ENCODE results near the gene MAB21L3.

MAB21L3 gene

DNA sequence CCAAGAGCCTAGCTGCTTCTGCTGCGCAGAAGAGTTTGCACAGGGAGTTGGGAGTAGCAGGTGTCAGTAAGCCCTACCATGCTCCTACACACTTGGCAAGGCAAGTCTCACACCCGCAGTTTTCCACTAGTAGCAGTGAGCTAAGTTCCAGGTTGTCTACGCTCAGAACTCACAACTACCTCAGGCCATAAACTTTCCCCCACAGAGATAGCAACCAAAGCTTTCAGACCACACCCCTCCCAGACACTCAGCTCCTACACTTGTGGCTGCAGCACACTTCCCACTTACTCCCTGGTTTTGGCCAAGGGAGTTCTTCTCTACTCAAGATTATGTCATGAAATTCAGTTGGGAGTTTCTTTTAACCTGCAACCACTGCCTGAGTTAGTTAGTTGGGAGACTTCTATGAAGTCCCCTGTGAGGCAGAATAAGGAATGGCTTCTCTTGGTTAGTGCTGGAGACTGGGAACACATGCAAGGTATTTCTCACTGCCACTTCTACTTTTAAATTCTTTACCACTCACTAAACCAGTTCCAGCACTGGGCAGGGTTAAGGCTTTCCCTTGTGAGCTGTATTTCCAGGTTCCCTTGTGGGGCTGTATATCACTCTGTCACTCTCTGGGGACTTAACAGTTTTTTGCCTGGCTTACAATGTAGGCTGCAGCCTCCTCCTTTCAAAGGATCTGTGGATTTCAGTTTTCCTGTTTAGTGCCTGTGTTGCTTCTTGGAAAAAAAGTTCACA is 18.3 kb upstream of the MAB21L3 start:
- Histone ChIP-seq H3K9ac (ENCODE audit: low read length) (no peak overlapping the region), H3K4me1 (ENCODE audit: insufficient read depth, low read length, severe bottlenecking) (no peaks in the 10 kb centered on the region), H3K4me3 (ENCODE audit: low read depth, low read length, poor library complexity, severe bottlenecking) (no peak overlapping the region), H2AFZ (ENCODE audit: low read length) (no peak overlapping the region), H3K79me2 (ENCODE audit: insufficient read depth, low read length) (no peaks in the 10 kb centered on the region), H3K27me3 (ENCODE audit: insufficient read depth, low read length) (no peaks in the 10 kb centered on the region), H3K4me2 (ENCODE audit: low read length) (no peak overlapping the region), H4K20me1 (ENCODE audit: insufficient read depth, low read length) (no peaks in the 10 kb centered on the region), H3F3A (ENCODE audit: insufficient read depth, low read length) (no peaks in the 10 kb centered on the region), H3K9me2 (ENCODE audit: low read depth, low read length) (no peaks in the 10 kb centered on the region), H3K27ac (ENCODE audit: low read depth, low read length, poor library complexity, severe bottlenecking) (no peak overlapping the region), H3K36me3 (ENCODE audit: insufficient read depth, low read length) (no peaks in the 10 kb centered on the region), H3K9me3 (ENCODE audit: low read length) (no peaks in the 10 kb centered on the region)
- TF ChIP-seq EZH2 (IDR thresholded peaks at IDR 0.05; ENCODE audit: borderline replicate concordance, low read length), result no peak
- TF ChIP-seq, protein P1, sequence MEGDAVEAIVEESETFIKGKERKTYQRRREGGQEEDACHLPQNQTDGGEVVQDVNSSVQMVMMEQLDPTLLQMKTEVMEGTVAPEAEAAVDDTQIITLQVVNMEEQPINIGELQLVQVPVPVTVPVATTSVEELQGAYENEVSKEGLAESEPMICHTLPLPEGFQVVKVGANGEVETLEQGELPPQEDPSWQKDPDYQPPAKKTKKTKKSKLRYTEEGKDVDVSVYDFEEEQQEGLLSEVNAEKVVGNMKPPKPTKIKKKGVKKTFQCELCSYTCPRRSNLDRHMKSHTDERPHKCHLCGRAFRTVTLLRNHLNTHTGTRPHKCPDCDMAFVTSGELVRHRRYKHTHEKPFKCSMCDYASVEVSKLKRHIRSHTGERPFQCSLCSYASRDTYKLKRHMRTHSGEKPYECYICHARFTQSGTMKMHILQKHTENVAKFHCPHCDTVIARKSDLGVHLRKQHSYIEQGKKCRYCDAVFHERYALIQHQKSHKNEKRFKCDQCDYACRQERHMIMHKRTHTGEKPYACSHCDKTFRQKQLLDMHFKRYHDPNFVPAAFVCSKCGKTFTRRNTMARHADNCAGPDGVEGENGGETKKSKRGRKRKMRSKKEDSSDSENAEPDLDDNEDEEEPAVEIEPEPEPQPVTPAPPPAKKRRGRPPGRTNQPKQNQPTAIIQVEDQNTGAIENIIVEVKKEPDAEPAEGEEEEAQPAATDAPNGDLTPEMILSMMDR (IDR thresholded peaks at IDR 0.05; ENCODE audit: low read length), result no peak

- Histone ChIP-seq H3K36me3 (ENCODE audit: insufficient read depth, low read length) (no peaks in the 10 kb centered on the region), H2AFZ (ENCODE audit: low read length) (no peak overlapping the region), H4K20me1 (ENCODE audit: insufficient read depth, low read length) (no peaks in the 10 kb centered on the region), H3K4me3 (ENCODE audit: low read depth, low read length, poor library complexity, severe bottlenecking) (no peak overlapping the region), H3K4me1 (ENCODE audit: insufficient read depth, low read length, severe bottlenecking) (no peaks in the 10 kb centered on the region), H3K4me2 (ENCODE audit: low read length) (no peak overlapping the region), H3K9me3 (ENCODE audit: low read length) (no peaks in the 10 kb centered on the region), H3K9ac (ENCODE audit: low read length) (no peak overlapping the region), H3K9me2 (ENCODE audit: low read depth, low read length) (no peaks in the 10 kb centered on the region), H3F3A (ENCODE audit: insufficient read depth, low read length) (no peaks in the 10 kb centered on the region), H3K27me3 (ENCODE audit: insufficient read depth, low read length) (no peaks in the 10 kb centered on the region), H3K79me2 (ENCODE audit: insufficient read depth, low read length) (no peaks in the 10 kb centered on the region), H3K27ac (ENCODE audit: low read depth, low read length, poor library complexity, severe bottlenecking) (no peak overlapping the region)
- TF ChIP-seq, protein P1 (IDR thresholded peaks at IDR 0.05; ENCODE audit: low read length), result no peak
- no peak for TF ChIP-seq EZH2 (IDR thresholded peaks at IDR 0.05; ENCODE audit: borderline replicate concordance, low read length)
Measured at GRCh38 chr1:116095027-116095426, 16.2 kb upstream of the MAB21L3 start.

DNA sequence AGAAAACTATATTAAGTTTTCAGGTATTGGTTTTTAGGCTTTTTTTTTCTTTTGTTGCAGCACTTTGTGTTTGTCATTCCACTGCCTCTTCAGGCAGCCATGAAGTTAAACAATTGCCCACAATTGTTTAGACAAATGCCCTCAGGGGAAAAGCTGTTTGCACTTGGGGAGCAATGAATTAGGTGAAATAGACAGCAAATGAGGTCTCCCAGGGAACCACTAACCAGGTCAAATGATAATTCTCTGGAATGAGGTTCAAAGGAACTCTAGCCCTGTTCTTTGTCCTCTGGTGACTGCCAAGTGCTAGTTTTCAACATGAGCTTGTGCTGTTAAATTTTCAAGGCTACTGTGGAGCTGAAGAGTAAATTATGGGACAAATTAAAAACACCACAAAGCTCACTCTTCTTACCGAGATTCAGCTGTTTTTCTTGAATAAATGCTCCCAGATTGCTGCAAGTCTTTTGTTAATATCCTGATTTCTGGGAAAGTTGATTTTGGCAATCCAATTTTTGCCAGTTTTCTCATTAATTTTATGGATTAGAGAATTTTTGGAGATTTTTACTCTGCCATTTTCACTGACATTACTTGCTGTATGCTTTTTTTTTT is 15.1 kb upstream of the MAB21L3 start:
- no peaks in the 10 kb centered on the region for H3K79me2 ChIP-seq (ENCODE audit: insufficient read depth, low read length)
- no peaks in the 10 kb centered on the region for H3K36me3 ChIP-seq (ENCODE audit: insufficient read depth, low read length)
- H3K27ac ChIP-seq (ENCODE audit: low read depth, low read length, poor library complexity, severe bottlenecking), result no peak overlapping the region
- no peaks in the 10 kb centered on the region for H3F3A ChIP-seq (ENCODE audit: insufficient read depth, low read length)
- H4K20me1 ChIP-seq (ENCODE audit: insufficient read depth, low read length), result no peaks in the 10 kb centered on the region
- H2AFZ ChIP-seq (ENCODE audit: low read length), result no peak overlapping the region
- H3K9me2 ChIP-seq (ENCODE audit: low read depth, low read length), result no peaks in the 10 kb centered on the region
- H3K9me3 ChIP-seq (ENCODE audit: low read length), result no peaks in the 10 kb centered on the region
- no peaks in the 10 kb centered on the region for H3K27me3 ChIP-seq (ENCODE audit: insufficient read depth, low read length)
- H3K9ac ChIP-seq (ENCODE audit: low read length), result no peak overlapping the region
- no peaks in the 10 kb centered on the region for H3K4me1 ChIP-seq (ENCODE audit: insufficient read depth, low read length, severe bottlenecking)
- no peak overlapping the region for H3K4me3 ChIP-seq (ENCODE audit: low read depth, low read length, poor library complexity, severe bottlenecking)
- no peak overlapping the region for H3K4me2 ChIP-seq (ENCODE audit: low read length)
- TF ChIP-seq EZH2 (IDR thresholded peaks at IDR 0.05; ENCODE audit: borderline replicate concordance, low read length), result no peak
- TF ChIP-seq, protein P1 (IDR thresholded peaks at IDR 0.05; ENCODE audit: low read length), result no peak

Data from OCI-LY1 (cell line).